HG03575 (cell line): Measurements from ENCODE around the gene DDRGK1.
"Not testable (repeated sequence)": the region's sequence is repeated elsewhere in the genome, so short reads cannot be mapped to it uniquely, and the experiment has no call there.

Experiments
- ATAC-seq: cut with Tn5 transposase; IDR thresholded peaks from one replicate; pipeline ENCODE4 v1.9.1; 2021; ENCODE audit not compliant: unreplicated experiment, insufficient number of reproducible peaks, low FRiP score; ENCODE audit errors: extremely low read depth

The DDRGK1 gene

GRCh38 chr20:3193806-3194616, 10.5 kb downstream of the DDRGK1 start:
- no peak for ATAC-seq

GRCh38 chr20:3192226-3193015, 12.1 kb downstream of the DDRGK1 start:
- ATAC-seq: no peak

DNA sequence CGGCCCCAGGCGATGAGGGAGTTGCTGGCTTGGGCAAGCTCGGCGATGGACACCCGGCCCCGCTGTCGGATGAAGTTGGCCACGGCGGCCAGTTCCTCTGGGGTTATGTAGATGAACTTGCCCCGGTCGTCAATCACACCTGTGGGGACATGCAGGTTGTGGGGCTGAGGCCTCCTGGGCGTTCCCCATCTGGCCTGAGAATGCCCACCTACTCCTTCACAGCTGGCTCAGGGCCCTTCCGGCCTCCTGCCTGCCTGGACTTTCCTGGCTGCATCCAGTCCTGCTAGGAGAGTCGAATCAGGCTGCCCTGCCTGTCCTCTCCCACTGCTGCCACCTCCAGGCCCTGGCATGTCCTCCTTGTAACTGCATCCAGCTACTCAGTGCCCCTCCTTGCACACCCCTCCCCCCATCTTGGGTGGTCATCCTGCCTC, 13.8 kb downstream of the DDRGK1 start:
- no peak for ATAC-seq

- no peak for ATAC-seq
Measured at GRCh38 chr20:3189561-3190131, 14.8 kb downstream of the DDRGK1 start.

DNA sequence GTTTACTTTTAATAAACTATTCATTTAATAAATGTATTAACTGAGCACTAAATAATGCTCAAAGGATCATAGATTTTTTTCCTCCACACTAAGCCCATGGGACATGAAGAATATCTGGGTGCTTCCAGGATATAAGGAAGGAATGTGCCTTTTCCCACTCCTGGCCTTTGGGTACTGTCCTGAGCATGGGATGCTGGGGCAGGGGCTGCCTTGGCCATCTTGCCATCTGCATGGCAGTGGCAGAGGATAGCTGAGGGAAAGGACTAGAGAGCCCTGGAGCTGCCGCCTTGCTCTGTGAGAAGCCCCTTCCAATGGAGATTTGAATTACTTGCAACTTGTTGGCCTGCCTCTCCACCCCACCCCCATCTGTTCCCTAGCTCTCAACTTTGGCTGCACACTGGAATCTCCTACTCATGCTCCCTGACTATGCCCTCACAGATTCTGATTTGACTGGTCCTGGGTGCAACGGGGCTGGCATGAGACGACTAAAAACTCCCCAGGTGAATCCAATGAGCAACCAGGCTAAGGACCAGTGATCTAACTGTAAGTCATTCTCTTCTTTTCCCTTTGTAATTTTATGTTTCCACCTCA, 15.6 kb downstream of the DDRGK1 start:
- ATAC-seq: no peak

DNA sequence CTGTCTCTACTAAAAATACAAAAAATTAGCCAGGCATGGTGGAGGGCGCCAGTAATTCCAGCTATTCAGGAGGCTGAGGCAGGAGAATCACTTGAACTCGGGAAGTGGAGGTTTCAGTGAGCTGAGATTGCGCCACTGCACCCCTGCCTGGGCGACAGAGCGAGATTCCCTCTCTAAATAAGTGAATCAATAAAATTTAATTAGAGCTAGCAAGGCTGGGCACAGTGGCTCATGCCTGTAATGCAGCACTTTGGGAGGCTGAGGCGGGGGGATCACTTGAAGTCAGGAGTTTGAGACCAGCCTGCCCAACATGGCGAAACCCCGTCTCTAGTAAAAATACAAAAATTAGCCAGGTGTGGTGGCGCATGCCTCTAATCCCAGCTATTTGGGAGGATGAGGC, 16.6 kb downstream of the DDRGK1 start:
- not testable (repeated sequence) for ATAC-seq

DNA sequence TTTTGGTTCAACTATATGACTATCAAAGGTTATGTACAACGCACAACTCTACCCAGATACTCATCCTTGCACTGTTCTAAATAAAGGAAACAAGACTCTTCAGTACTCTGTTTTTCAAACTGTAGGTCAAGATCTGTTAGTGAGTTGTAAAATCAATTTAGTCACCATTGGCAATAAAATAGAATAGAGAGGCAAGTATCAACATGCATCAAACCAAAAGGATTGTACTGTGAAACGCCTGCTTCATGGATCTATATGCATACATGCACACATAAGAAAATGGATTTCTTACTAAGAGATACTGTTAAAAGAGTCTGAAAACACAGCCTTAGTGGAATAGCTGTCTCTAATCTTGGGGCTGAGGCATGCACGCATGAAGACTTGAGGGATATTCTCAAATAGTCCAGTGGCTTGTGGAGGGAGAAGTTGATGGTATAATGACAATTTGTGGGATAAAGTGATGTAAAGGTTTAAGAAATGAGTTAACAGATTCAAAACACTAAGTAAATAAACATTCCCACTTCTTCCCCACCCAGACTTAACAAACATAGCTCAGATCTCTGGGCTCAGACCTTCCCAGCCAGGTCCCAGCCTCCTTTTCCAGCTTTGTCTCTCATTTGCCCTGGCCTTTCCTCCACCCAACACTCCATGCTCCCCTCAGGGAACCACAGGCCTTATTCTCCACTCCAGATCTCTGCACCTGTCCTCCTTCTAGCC, 20.4 kb downstream of the DDRGK1 start:
- no peak for ATAC-seq

GRCh38 chr20:3182429-3182828, 22.1 kb downstream of the DDRGK1 start:
- not testable (repeated sequence) for ATAC-seq

DNA sequence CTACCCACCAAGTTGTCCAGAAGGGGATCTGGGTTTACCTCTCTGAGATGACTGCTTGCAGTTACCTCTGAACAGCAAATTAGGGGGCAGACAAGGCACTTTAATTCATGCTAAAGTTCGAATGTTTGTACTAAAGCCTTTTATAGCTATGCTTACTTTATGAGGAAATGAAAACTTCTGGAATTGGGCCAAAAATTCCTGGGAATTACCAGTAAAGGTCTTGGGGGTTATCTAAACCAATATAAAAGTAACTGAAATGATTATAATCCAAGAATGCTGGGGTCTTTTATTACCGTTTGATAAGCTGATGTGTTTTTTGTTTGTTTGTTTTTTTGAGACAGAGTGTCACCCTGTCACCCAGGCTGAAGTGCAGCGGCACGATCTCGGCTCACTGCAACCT, 23.2 kb downstream of the DDRGK1 start:
- ATAC-seq: no peak

DNA sequence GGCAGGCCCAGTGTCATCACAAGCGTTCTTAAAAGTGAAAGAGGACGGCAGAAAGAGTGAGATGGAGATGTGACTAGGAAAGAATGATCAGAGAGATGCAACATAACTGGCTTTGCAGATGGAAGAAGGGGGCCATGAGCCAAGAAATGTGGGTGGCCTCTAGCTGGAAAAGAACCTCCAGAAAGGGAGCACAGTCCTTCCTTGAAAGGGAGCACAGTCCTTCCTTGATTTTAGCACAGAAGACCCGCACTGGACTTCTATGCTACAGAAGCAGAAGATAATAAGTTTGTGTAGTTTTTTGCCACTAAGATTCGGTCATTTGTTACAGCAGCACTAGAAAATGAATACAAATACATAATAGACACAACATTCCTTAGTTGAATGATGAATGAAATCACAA, 24.2 kb downstream of the DDRGK1 start:
- ATAC-seq: no peak

GRCh38 chr20:3177746-3178485, 26.6 kb downstream of the DDRGK1 start:
- no peak for ATAC-seq

- ATAC-seq: no peak
Measured at GRCh38 chr20:3175270-3175669, 29.2 kb downstream of the DDRGK1 start.

DNA sequence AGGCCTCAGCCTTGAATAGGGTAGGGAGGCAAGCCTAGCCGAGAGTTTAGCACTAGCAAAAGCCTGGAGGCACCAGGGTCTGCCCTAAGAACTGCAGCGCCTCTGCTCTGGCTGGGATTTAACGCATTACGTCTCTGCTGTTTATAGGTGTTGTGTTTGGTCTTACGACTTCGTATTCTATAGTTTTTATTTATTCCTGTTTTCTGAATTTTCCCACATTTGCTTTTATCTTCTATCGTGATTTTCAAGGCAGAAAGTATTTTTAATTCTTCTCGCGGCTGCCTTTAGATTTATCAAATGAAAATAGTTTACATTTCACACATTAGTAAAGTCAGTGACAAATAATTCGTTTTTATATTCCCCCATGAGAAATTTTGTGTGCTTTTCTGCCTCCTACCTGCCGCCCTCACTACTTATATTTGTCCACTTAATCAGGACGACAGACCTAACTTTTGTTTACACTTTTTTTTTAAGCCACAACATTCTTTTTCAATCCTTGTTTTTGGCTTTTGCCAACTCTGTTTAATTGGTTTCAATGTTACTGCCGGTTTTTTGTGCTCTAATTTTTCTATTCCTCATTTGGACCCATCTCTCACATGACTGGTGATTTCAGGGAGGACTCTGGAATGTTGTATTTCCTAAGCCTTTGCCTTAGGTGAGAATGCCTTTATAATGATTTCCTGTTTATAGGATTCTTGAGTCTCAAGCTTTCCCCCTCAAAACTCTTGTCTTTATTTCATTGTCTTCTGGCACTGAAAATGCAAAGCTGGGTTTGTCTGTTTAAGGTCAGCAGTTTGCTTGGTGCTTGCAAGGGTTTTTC, 29.8 kb downstream of the DDRGK1 start:
- ATAC-seq: no peak

- no peak for ATAC-seq
Measured at GRCh38 chr20:3173610-3174441, 30.7 kb downstream of the DDRGK1 start.

GRCh38 chr20:3172933-3173609, 31.4 kb downstream of the DDRGK1 start, which contains the start of gene LZTS3:
Gene LZTS3 (minus strand): TSS chr20:3173549. CDS start chr20:3167163, 6,386 bp downstream.
- no peak for ATAC-seq
